ENCODE measurements around the gene COPB2.

Gene COPB2

GRCh38 chr3:139325551-139325950 is 63.9 kb downstream of the COPB2 start:
- no peaks in the 10 kb centered on the region for H3K4me1 ChIP-seq (ENCODE audit: control insufficient read depth, insufficient read depth, low read length)
- no peak overlapping the region for H3K4me3 ChIP-seq (ENCODE audit: low read depth, low read length)
- no peak for TF ChIP-seq ZNF155 (tag by site-specific recombination; IDR thresholded peaks at IDR 0.05)
- TF ChIP-seq ZNF175 (tag by site-specific recombination; IDR thresholded peaks at IDR 0.05): no peak
- no peak for TF ChIP-seq FEZF1 (tag by site-specific recombination; IDR thresholded peaks at IDR 0.05)
- no peak for TF ChIP-seq ZNF473 (tag by site-specific recombination; IDR thresholded peaks at IDR 0.05)
- TF ChIP-seq ZNF768 (tag by site-specific recombination; IDR thresholded peaks at IDR 0.05): no peak
- TF ChIP-seq ZNF544 (tag by site-specific recombination; IDR thresholded peaks at IDR 0.05): no peak
- TF ChIP-seq ZNF639 (tag by site-specific recombination; IDR thresholded peaks at IDR 0.05): no peak
- TF ChIP-seq SP7 (tag by site-specific recombination; IDR thresholded peaks at IDR 0.05): no peak
- no peak for TF ChIP-seq ZNF513 (tag by site-specific recombination; IDR thresholded peaks at IDR 0.05)
- no peak for TF ChIP-seq HOXD13 (CRISPR knock-in tag; IDR thresholded peaks at IDR 0.05; ENCODE audit: borderline replicate concordance)
- TF ChIP-seq ZNF660 (tag by site-specific recombination; IDR thresholded peaks at IDR 0.05): no peak
- no peaks in the 10 kb centered on the region for H3K9me3 ChIP-seq (ENCODE audit: control insufficient read depth, insufficient read depth, low read depth, low read length)
- ChIA-PET CTCF (interaction anchor here (0.5 kb wide), 1 partner anchor 608 kb away, joined by 3 read pairs; no protein-coding TSS in a partner anchor), POLR2A (no interaction called here)
- H3K27ac ChIP-seq (ENCODE audit: extremely low read depth, low read depth, low read length): no peak overlapping the region
- H3K36me3 ChIP-seq (ENCODE audit: control insufficient read depth in 2 of 2, insufficient read depth in 1 of 2, low read length in 2 of 2): no peaks in the 10 kb centered on the region

GRCh38 chr3:139324456-139324855 is 65.0 kb downstream of the COPB2 start:
- no peaks in the 10 kb centered on the region for H3K36me3 ChIP-seq (ENCODE audit: control insufficient read depth in 2 of 2, insufficient read depth in 1 of 2, low read length in 2 of 2)
- POLR2A ChIA-PET: no interaction called here
- CTCF ChIA-PET: no interaction called here
- H3K9me3 ChIP-seq (ENCODE audit: control insufficient read depth, insufficient read depth, low read depth, low read length): no peaks in the 10 kb centered on the region
- no peaks in the 10 kb centered on the region for H3K4me1 ChIP-seq (ENCODE audit: control insufficient read depth, insufficient read depth, low read length)
- no peak overlapping the region for H3K27ac ChIP-seq (ENCODE audit: extremely low read depth, low read depth, low read length)
- H3K4me3 ChIP-seq (ENCODE audit: low read depth, low read length): no peak overlapping the region
- TF ChIP-seq BCL11B (tag by site-specific recombination; IDR thresholded peaks at IDR 0.05; ENCODE audit: low read depth): no peak
- no peak for TF ChIP-seq KLF17 (tag by site-specific recombination; IDR thresholded peaks at IDR 0.05)
- TF ChIP-seq ZNF677 (tag by site-specific recombination; IDR thresholded peaks at IDR 0.05): no peak
- TF ChIP-seq MEIS1 (CRISPR knock-in tag; IDR thresholded peaks at IDR 0.05; ENCODE audit: borderline replicate concordance): no peak
- no peak for TF ChIP-seq ZNF549 (tag by site-specific recombination; IDR thresholded peaks at IDR 0.05)
- no peak for TF ChIP-seq OSR2 (tag by site-specific recombination; IDR thresholded peaks at IDR 0.05)
- TF ChIP-seq ZNF350 (tag by site-specific recombination; IDR thresholded peaks at IDR 0.05): no peak
- no peak for TF ChIP-seq KLF8 (tag by site-specific recombination; IDR thresholded peaks at IDR 0.05)
- no peak for TF ChIP-seq ZNF18 (tag by site-specific recombination; IDR thresholded peaks at IDR 0.05)
- TF ChIP-seq SETDB1 (IDR thresholded peaks at IDR 0.05; ENCODE audit: insufficient read length, low read length): no peak
- TF ChIP-seq ZNF776 (tag by site-specific recombination; IDR thresholded peaks at IDR 0.05; ENCODE audit: borderline replicate concordance): no peak
- no peak for TF ChIP-seq ZNF398 (tag by site-specific recombination; IDR thresholded peaks at IDR 0.05)
- no peak for TF ChIP-seq ZNF280C (tag by site-specific recombination; IDR thresholded peaks at IDR 0.05)
- TF ChIP-seq ZBTB49 (tag by site-specific recombination; IDR thresholded peaks at IDR 0.05; ENCODE audit: low read depth): no peak

Data from HEK293 (cell line).